Mesenteric fat pad (tissue), 1 donor: ENCODE measurements around the gene ZNF554. TPM values are rescaled to one million over a fixed set of nuclear protein-coding genes. Genes with fewer than 3 reads are reported as not detected.
"Not testable (repeated sequence)": the region's sequence is repeated elsewhere in the genome, so short reads cannot be mapped to it uniquely, and the experiment has no call there.

Experiments
- DNase-seq: peaks from one replicate; pipeline ENCODE4 v3.0.0-alpha.2; 2020; ENCODE audit warnings: low spot score
- total RNA-seq: library from RNA; stranded (reverse); fragmentation: NEBNext Ultra II Directional; extraction: Animal tissue kit (Norgen Biotek cat#: 25700); gene quantifications from one replicate; pipeline ENCODE4 v1.2.1, GENCODE V29; 2021
- donor health status: DM: yes; HTN: yes; CAD: no.

The ZNF554 gene
- total RNA-seq, 1 donor from 2014 or later = 2.6 TPM

DNA sequence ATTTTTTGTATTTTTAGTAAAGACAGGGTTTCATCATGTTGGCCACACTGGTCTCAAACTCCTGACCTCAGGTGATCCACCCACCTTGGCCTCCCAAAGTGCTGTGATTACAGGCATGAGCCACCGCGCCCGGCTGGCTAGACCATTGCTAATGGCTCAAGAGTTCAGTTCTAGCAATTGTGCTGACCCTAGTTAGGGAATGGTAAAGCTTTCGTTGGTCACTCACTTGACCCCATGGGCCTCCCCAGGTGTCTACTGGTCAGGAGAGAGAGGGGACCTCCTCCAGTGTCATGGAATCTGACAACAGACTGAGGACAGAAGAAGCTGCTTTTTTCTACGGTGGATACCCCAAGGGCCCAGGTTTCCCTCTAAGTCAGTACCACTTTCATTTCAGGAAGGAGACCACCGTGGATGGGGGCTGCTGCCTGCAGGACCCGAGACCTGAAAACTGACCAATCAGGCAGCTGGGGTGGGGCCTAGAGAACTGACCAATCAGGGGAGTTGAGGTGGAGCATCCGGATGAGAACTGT lies 46.9 kb downstream of the ZNF554 start:
- DNase-seq = no peak

DNA sequence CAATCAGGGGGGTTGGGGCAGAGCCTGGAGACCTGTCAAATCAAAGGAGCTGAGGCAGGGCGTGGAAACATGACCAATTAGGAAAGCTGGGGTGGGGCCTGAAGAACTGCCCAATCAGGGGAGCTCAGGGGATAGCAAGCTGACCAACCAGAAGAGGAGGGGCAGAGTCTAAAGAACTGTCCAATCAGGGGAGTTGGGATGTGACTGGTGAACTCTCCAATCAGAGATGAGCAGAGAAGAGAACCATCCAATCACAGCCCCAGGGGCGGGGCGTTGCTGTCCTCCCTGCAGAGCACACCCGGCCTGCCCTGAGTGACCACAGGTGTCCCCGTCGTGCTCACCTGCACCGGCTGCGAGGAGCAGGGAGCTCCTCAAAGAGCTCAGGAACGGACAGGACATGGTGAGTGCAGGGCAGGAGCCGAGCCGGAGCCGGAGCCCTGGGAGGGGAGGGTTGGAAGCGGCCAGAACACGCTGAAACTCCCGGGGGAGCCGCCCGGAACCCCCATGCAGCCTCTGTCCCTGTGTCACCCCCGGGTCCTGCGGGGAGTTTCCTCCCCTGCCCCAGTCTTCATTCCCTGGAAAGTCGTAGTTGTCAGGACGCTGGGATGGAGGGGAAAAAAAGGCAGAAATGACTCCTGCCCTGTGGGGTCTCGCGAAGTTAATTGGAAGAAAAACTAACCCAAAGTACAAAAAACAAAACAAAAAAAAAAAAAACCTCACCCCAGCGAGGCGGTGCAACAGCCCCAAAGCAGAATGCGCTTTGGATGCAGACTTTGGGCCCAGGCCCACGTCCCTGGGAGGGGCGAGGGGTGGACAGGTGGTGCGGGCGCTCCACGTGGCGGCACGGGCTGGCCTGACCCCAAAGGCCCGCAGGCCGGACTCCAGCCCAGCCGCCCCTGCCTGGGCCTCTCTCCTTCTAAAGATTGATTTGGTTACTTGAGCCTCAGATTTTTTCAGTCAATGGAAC lies 47.6 kb downstream of the ZNF554 start, which contains the start of gene ZNF556:
Gene ZNF556, plus strand, starts transcription at position 311 of the 967 bp plus-strand sequence. Its CDS starts 87 bp downstream, at position 398.
- no peak for DNase-seq

DNA sequence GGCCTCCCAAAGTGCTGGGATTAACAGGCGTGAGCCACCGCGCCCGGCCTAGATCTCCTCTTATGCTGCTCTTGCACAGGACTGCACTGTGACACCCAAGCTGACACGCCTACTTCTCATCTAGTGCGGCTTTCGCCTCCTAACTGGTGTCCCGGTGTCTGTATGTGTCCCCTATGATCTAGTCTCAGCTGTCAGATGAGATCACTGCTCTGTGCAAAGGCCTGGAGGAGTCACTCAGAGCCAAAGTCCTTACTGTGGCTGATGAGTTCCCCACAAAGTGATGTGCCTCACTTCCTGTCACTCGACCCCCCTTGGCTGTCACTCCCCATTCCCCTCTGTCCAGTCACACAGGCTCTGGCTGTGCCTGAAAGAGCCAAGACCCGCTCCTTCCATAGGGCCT lies 50.0 kb downstream of the ZNF554 start:
- no peak for DNase-seq

DNA sequence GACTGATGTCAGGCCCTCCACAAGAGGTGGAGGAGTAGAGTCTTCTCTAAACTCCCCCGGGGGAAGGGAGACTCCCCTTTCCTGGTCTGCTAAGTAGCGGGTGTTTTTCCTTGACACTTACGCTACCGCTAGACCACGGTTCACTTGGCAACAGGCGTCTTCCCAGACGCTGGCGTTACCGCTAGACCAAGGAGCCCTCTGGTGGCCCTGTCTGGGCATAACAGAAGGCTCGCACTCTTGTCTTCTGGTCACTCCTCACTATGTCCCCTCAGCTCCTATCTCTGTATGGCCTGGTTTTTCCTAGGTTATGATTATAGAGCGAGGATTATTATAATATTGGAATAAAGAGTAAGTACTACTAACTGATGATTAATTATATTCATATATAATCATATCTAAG lies 52.5 kb downstream of the ZNF554 start:
- DNase-seq = not testable (repeated sequence)

DNA sequence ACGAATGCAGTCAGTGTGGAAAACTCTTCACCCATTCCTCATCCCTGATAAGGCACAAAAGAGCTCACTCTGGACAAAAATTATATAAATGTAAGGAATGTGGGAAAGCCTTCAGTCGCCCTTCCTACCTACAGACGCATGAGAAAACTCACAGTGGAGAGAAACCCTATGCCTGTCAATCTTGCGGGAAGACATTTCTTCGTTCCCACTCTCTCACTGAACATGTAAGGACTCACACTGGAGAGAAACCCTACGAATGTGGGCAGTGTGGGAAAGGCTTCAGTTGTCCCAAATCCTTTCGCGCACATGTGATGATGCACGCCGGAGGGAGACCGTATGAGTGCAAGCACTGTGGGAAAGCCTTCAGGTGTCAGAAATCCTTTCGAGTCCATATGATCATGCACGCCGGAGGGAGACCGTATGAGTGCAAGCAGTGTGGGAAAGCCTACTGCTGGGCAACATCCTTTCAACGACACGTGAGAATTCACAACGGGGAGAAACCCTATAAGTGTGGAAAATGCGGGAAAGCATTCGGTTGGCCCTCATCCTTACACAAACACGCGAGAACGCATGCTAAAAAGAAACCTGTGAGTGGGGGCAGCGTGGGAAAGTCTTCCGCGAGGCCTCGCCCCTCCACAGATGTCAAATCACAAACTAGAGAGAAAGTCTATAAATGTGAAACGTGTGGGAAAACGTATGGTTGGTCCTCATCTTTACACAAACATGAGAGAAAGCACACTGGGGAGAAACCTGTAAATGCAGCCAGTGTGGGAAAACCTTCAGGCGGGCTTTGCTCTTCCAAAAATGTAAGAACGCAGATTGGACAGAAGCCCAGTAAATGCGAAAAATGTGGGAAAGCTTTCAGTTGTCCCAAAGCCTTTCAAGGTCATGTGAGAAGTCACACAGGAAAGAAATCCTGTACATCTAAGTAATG lies 58.0 kb downstream of the ZNF554 start:
- no peak for DNase-seq

DNA sequence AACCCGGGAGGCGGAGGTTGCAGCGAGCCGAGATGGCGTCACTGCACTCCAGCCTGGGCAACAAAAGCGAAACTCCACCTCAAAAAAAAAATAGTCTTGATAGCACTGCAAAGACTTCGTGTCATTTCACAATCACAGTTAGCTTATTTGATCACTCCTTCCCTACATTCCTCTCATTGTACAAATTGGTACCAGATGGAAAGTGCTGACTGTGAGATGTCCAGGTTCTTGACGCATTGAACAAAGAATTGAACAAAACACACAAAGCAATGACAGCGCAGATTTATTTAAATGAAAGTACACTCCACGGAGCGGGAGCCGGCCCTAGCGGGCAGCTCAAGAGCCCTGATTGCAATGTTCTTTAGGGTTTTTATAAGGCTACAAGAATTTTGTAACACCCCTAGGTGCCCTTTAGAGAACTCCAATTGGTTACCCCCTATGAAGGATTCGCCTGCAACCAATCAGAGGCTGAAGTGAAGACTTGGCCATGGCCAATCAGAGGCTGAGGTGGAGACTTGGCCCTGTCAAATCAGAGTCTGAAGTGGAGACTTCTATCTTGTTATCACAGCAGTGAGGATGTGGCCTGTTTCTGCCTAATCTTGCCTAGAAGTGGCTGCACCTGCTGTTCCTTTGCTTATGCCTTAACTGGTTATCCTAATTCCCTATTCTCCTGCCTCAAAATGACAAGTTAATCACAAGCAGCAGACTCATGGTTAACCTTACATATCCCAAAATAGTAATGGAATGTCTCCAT lies 64.2 kb downstream of the ZNF554 start:
- no peak for DNase-seq

DNA sequence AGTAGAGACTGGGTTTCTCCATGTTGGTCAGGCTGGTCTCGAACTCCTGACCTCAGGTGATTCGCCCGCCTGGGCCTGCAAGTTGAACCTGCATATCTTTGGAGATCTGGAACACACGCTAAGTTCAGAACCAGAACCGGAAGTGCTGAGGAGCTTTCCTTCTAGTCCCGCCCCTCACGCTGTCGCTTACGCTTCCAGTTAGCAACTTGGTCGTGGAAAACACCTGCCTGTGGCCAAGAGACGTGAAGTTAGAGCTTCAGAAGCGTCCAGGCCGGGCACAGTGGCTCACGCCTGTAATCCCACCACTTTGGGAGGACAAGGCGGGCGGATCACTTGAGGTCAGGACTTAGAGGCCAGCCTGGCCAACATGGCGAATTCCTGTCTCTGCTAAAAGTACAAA lies 66.1 kb downstream of the ZNF554 start:
- DNase-seq = peak; percentile 64

Other genes starting within 250 kb of the ZNF554 start
- 1.7 TPM for gene GNG7, start 117.2 kb upstream of the ZNF554 start, total RNA-seq
- 1.1 TPM for gene DIRAS1, start 98.5 kb upstream of the ZNF554 start, total RNA-seq
- 21.5 TPM for gene SLC39A3, start 79.9 kb upstream of the ZNF554 start, total RNA-seq
- 37.8 TPM for gene SGTA, start 36.6 kb upstream of the ZNF554 start, total RNA-seq
- gene THOP1, start 34.4 kb upstream of the ZNF554 start, total RNA-seq = 35.0 TPM
- 4.1 TPM for gene ZNF555, start 21.6 kb downstream of the ZNF554 start, total RNA-seq
- gene ZNF556, start 47.5 kb downstream of the ZNF554 start, total RNA-seq = not detected
- gene ZNF57, start 81.1 kb downstream of the ZNF554 start, total RNA-seq = 1.6 TPM
- gene ZNF77, start 125.1 kb downstream of the ZNF554 start, total RNA-seq = 3.1 TPM
- gene TLE6, start 157.7 kb downstream of the ZNF554 start, total RNA-seq = 0.93 TPM
- 35.6 TPM for gene TLE2, start 209.4 kb downstream of the ZNF554 start, total RNA-seq
- gene TLE5, start 242.6 kb downstream of the ZNF554 start, total RNA-seq = 367 TPM